ENCODE measurements around the gene SPATS1. TPM values are rescaled to one million over a fixed set of nuclear protein-coding genes. Genes with fewer than 3 reads are reported as not detected.
"Not testable (repeated sequence)": the region's sequence is repeated elsewhere in the genome, so short reads cannot be mapped to it uniquely, and the experiment has no call there.

SPATS1 gene
- total and polyA plus RNA-seq, 7 experiments from 2014 or later, result not detected

GRCh38 chr6:44315951-44316350 is 26.5 kb upstream of the SPATS1 start:
- H3K4me3 Mint-ChIP-seq, result no peak overlapping the region
- ChIA-PET POLR2A (no interaction called here), CTCF (no interaction called here)
- DNase-seq, result no peak
- H3K4me1 Mint-ChIP-seq, result peaks cover 9 to 25% (median 19%) of the 10 kb centered on the region in 7 donors
- H3K27me3 ChIP-seq (ENCODE audit: control insufficient read depth in 2 of 2, insufficient read depth in 2 of 2, low read length in 2 of 2), result no peaks in the 10 kb centered on the region
- H3K4me1 ChIP-seq (ENCODE audit: control insufficient read depth in 2 of 2, insufficient read depth in 2 of 2, low read length in 2 of 2), result peaks cover 7 to 9% of the 10 kb centered on the region in 2 donors
- H3K4me3 ChIP-seq (ENCODE audit: low read length), result no peak overlapping the region
- H3K36me3 Mint-ChIP-seq, result peaks cover 0 to 4% (median 3%) of the 10 kb centered on the region in 5 donors
- ATAC-seq, result no peak
- H3K9me3 ChIP-seq (ENCODE audit: control insufficient read depth in 2 of 3, low read length in 3 of 3), result no peaks in the 10 kb centered on the region
- peaks cover 0 to 12% (median under 1%) of the 10 kb centered on the region in 3 experiments for H3K36me3 ChIP-seq (ENCODE audit: control insufficient read depth in 2 of 3, insufficient read depth in 3 of 3, low read length in 3 of 3)
- H3K27me3 Mint-ChIP-seq, result peaks cover 21 to 39% (median 27%) of the 10 kb centered on the region in 5 donors
- intact Hi-C loops (cut with micrococcal nuclease), result no loop called here
- peaks cover 0 to 13% (median 2%) of the 10 kb centered on the region in 11 donors for H3K9me3 Mint-ChIP-seq
- no peak overlapping the region for H3K27ac ChIP-seq (ENCODE audit: low read depth, low read length)
- no peak overlapping the region for H3K27ac Mint-ChIP-seq

DNA sequence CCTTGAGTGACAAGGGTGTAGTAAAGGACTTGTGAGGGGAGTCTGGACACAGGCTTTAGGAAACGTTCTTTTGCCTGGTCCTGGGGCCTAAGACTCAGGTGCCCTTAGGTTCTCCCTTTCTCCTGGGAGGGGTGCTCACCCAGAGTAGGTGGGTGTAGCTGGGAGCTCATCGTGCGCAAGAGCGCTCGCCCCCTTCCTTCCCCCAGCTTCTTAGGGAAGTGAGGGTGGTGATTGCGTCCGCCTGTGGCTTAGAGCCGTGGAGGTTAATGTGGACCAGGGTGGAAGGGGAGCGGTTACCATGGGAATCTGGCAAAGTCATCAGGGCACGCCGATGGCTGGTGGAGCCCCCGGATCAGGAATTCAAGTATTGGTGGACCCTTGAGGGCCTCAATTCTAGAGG is 26.0 kb upstream of the SPATS1 start:
- ChIA-PET CTCF (no interaction called here), POLR2A (no interaction called here)
- Histone ChIP-seq H3K4me1 (ENCODE audit: control insufficient read depth in 2 of 2, insufficient read depth in 2 of 2, low read length in 2 of 2) (peaks cover 7 to 9% of the 10 kb centered on the region in 2 donors), H3K4me3 (ENCODE audit: low read length) (no peak overlapping the region), H3K36me3 (ENCODE audit: control insufficient read depth in 2 of 3, insufficient read depth in 3 of 3, low read length in 3 of 3) (peaks cover 0 to 7% (median 0%) of the 10 kb centered on the region in 3 experiments), H3K27ac (ENCODE audit: low read depth, low read length) (no peak overlapping the region), H3K9me3 (ENCODE audit: control insufficient read depth in 2 of 3, low read length in 3 of 3) (no peaks in the 10 kb centered on the region), H3K27me3 (ENCODE audit: control insufficient read depth in 2 of 2, insufficient read depth in 2 of 2, low read length in 2 of 2) (no peaks in the 10 kb centered on the region)
- Mint-ChIP-seq H3K9me3 (peaks cover 0 to 13% (median 2%) of the 10 kb centered on the region in 11 donors), H3K36me3 (peaks cover 0 to 4% (median 3%) of the 10 kb centered on the region in 5 donors), H3K27me3 (peaks cover 22 to 41% (median 29%) of the 10 kb centered on the region in 5 donors), H3K27ac (no peak overlapping the region), H3K4me1 (peaks cover 9 to 22% (median 18%) of the 10 kb centered on the region in 7 donors), H3K4me3 (no peak overlapping the region)
- ATAC-seq (no peak), DNase-seq (no peak)
- intact Hi-C loops (cut with micrococcal nuclease), result no loop called here

- H3K4me3 Mint-ChIP-seq; intact Hi-C loops (cut with micrococcal nuclease); H3K27ac ChIP-seq (ENCODE audit: low read depth, low read length); DNase-seq; ATAC-seq; H3K27ac Mint-ChIP-seq; H3K27me3 ChIP-seq (ENCODE audit: control insufficient read depth in 2 of 2, insufficient read depth in 2 of 2, low read length in 2 of 2); H3K4me3 ChIP-seq (ENCODE audit: low read length); H3K4me1 ChIP-seq (ENCODE audit: control insufficient read depth in 2 of 2, insufficient read depth in 2 of 2, low read length in 2 of 2); H3K36me3 ChIP-seq (ENCODE audit: control insufficient read depth in 2 of 3, insufficient read depth in 3 of 3, low read length in 3 of 3); H3K36me3 Mint-ChIP-seq; H3K9me3 ChIP-seq (ENCODE audit: control insufficient read depth in 2 of 3, low read length in 3 of 3); POLR2A ChIA-PET: not testable (repeated sequence)
- Mint-ChIP-seq H3K27me3 (peaks cover 22 to 41% (median 29%) of the 10 kb centered on the region in 5 donors), H3K4me1 (peaks cover 6 to 15% (median 11%) of the 10 kb centered on the region in 7 donors), H3K9me3 (peaks cover 0 to 13% (median 2%) of the 10 kb centered on the region in 11 donors)
- CTCF ChIA-PET, result interaction anchor here (0.8 kb wide), 1 partner anchor 928 kb away, joined by 3 read pairs; no protein-coding TSS in a partner anchor
Measured at GRCh38 chr6:44317136-44317631, 25.3 kb upstream of the SPATS1 start.

DNA sequence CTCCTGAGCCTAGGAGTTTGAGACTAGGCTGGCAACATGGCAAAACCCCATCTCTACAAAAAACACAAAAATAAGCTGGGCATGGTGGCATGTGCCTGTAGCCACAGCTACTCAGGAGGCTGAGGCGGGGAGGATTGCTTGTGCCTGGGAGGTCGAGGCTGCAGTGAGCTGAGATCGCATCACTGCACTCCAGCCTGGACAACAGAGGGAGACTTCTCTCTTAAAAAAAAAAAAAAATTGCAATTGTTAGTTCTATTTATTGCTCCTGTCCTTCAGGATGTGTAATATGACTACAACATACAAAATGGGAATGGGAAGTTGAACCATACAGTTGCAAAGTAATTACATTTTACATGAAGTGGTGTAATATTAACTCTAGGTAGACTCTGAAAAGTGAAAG is 21.2 kb upstream of the SPATS1 start:
- no peak overlapping the region for H3K4me3 ChIP-seq (ENCODE audit: low read length)
- H3K4me1 ChIP-seq (ENCODE audit: control insufficient read depth in 2 of 2, insufficient read depth in 2 of 2, low read length in 2 of 2), result no peaks in the 10 kb centered on the region
- Mint-ChIP-seq H3K4me3 (no peak overlapping the region), H3K9me3 (peaks cover 0 to 13% (median 2%) of the 10 kb centered on the region in 11 donors), H3K4me1 (no peaks in the 10 kb centered on the region), H3K36me3 (no peaks in the 10 kb centered on the region), H3K27me3 (peaks cover 22 to 43% (median 29%) of the 10 kb centered on the region in 5 donors), H3K27ac (no peak overlapping the region)
- H3K36me3 ChIP-seq (ENCODE audit: control insufficient read depth in 2 of 3, insufficient read depth in 3 of 3, low read length in 3 of 3), result no peaks in the 10 kb centered on the region
- DNase-seq (no peak), ATAC-seq (no peak)
- no peak overlapping the region for H3K27ac ChIP-seq (ENCODE audit: low read depth, low read length)
- ChIA-PET CTCF (no interaction called here), POLR2A (no interaction called here)
- H3K9me3 ChIP-seq (ENCODE audit: control insufficient read depth in 2 of 3, low read length in 3 of 3), result no peaks in the 10 kb centered on the region
- intact Hi-C loops (cut with micrococcal nuclease), result loop anchor here in 1 of 2 donors (5.0 kb wide), 1 partner anchor 149 kb away; no protein-coding TSS in a partner anchor
- no peaks in the 10 kb centered on the region for H3K27me3 ChIP-seq (ENCODE audit: control insufficient read depth in 2 of 2, insufficient read depth in 2 of 2, low read length in 2 of 2)

DNA sequence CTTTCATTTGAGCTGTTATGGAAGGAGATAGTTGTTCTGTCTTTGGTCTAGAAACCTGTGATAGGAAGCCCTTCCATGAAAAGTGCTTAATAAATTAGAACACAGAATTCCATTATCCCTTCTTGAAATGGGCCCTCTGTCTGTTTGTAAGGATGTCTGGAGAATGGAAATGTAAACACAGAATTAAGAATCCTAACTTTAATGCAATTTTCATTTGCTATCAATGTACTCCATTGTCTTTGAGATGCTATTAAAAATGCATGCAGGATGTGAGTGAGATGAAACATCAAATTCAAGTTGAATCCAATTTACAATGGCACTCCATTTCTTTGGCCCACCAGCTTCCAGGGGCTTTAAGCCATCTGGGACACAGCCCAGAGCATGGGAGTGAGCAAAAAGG is 15.4 kb upstream of the SPATS1 start:
- Mint-ChIP-seq H3K4me3 (no peak overlapping the region), H3K27me3 (peaks cover 15 to 36% (median 28%) of the 10 kb centered on the region in 5 donors)
- no peak for DNase-seq

DNA sequence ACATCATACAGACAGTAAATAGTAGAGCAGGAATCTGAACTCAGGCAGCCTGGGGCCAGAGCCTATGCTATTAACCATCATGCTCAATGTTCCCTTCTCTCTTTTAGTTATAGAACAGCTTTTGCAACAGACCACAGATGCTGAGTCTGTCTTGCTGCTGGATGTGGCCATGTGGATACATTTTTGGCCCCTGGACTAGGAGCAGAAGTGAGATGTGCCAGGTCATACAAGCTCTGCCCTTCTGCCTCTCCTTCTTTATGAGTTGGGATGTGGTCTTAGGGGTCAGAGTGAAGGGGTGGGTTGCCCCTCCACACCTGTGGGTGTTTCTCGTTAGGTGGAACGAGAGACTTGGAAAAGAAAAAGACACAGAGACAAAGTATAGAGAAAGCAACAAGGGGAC is 14.7 kb upstream of the SPATS1 start:
- DNase-seq, result no peak
- no peak overlapping the region for H3K4me3 Mint-ChIP-seq

More for the DNA sequence above, 15.4 kb upstream of the SPATS1 start:
- no peaks in the 10 kb centered on the region for H3K36me3 ChIP-seq (ENCODE audit: control insufficient read depth in 2 of 3, insufficient read depth in 3 of 3, low read length in 3 of 3)
- H3K4me1 ChIP-seq (ENCODE audit: control insufficient read depth in 2 of 2, insufficient read depth in 2 of 2, low read length in 2 of 2), result no peaks in the 10 kb centered on the region
- ChIA-PET POLR2A (no interaction called here), CTCF (interaction anchor here (1.1 kb wide), 1 partner anchor 22 kb away, joined by 3 read pairs; no protein-coding TSS in a partner anchor)
- intact Hi-C loops (cut with micrococcal nuclease), result no loop called here
- Mint-ChIP-seq H3K36me3 (no peaks in the 10 kb centered on the region), H3K27ac (no peak overlapping the region), H3K4me1 (no peaks in the 10 kb centered on the region), H3K9me3 (no peaks in the 10 kb centered on the region)
- H3K4me3 ChIP-seq (ENCODE audit: low read length), result no peak overlapping the region
- no peaks in the 10 kb centered on the region for H3K9me3 ChIP-seq (ENCODE audit: control insufficient read depth in 2 of 3, low read length in 3 of 3)
- no peak overlapping the region for H3K27ac ChIP-seq (ENCODE audit: low read depth, low read length)
- ATAC-seq, result no peak
- H3K27me3 ChIP-seq (ENCODE audit: control insufficient read depth in 2 of 2, insufficient read depth in 2 of 2, low read length in 2 of 2), result no peaks in the 10 kb centered on the region

GRCh38 chr6:44328203-44328602 is 14.2 kb upstream of the SPATS1 start:
- H3K4me3 ChIP-seq (ENCODE audit: low read length); intact Hi-C loops (cut with micrococcal nuclease); H3K9me3 ChIP-seq (ENCODE audit: control insufficient read depth in 2 of 3, low read length in 3 of 3); H3K36me3 ChIP-seq (ENCODE audit: control insufficient read depth in 2 of 3, insufficient read depth in 3 of 3, low read length in 3 of 3); H3K4me1 ChIP-seq (ENCODE audit: control insufficient read depth in 2 of 2, insufficient read depth in 2 of 2, low read length in 2 of 2); DNase-seq; H3K36me3 Mint-ChIP-seq; CTCF ChIA-PET; H3K27me3 ChIP-seq (ENCODE audit: control insufficient read depth in 2 of 2, insufficient read depth in 2 of 2, low read length in 2 of 2); POLR2A ChIA-PET; H3K27ac Mint-ChIP-seq; H3K9me3 Mint-ChIP-seq; ATAC-seq; H3K4me3 Mint-ChIP-seq; H3K27ac ChIP-seq (ENCODE audit: low read depth, low read length); H3K4me1 Mint-ChIP-seq: not testable (repeated sequence)
- peaks cover 21 to 36% (median 34%) of the 10 kb centered on the region in 5 donors for H3K27me3 Mint-ChIP-seq

More for the DNA sequence above, 14.7 kb upstream of the SPATS1 start:
- peaks cover 21 to 38% (median 34%) of the 10 kb centered on the region in 5 donors for H3K27me3 Mint-ChIP-seq
- no peak for ATAC-seq
- Histone ChIP-seq H3K9me3 (ENCODE audit: control insufficient read depth in 2 of 3, low read length in 3 of 3) (no peaks in the 10 kb centered on the region), H3K4me1 (ENCODE audit: control insufficient read depth in 2 of 2, insufficient read depth in 2 of 2, low read length in 2 of 2) (no peaks in the 10 kb centered on the region), H3K27me3 (ENCODE audit: control insufficient read depth in 2 of 2, insufficient read depth in 2 of 2, low read length in 2 of 2) (no peaks in the 10 kb centered on the region), H3K4me3 (ENCODE audit: low read length) (no peak overlapping the region), H3K27ac (ENCODE audit: low read depth, low read length) (no peak overlapping the region), H3K36me3 (ENCODE audit: control insufficient read depth in 2 of 3, insufficient read depth in 3 of 3, low read length in 3 of 3) (no peaks in the 10 kb centered on the region)
- intact Hi-C loops (cut with micrococcal nuclease), result no loop called here
- no peaks in the 10 kb centered on the region for H3K9me3 Mint-ChIP-seq
- H3K27ac Mint-ChIP-seq, result no peak overlapping the region
- no peaks in the 10 kb centered on the region for H3K36me3 Mint-ChIP-seq
- H3K4me1 Mint-ChIP-seq, result no peaks in the 10 kb centered on the region
- ChIA-PET CTCF (no interaction called here), POLR2A (no interaction called here)
